Caco-2 (cell line): ENCODE results near the gene PTMA. TPM values are rescaled to one million over a fixed set of nuclear protein-coding genes. Genes with fewer than 3 reads are reported as not detected.

Experiments used
- BruUV-seq: library from RNA; stranded (reverse); fragments of 400-500 nt; replicated peaks from 2 replicates; lab custom pipeline; 2021; lab: Mats Ljungman, UMichigan
- CTCF ChIA-PET: fragments of 300-600 bp; sonication (Branson Sonifier 250); formaldehyde crosslinking; loops from one replicate; lab custom pipeline; 2022; ENCODE audit warnings: antibody characterized with exemption; lab: Charles Lee
- POLR2A ChIA-PET: fragments of 300-600 bp; sonication (Branson Sonifier 250); formaldehyde crosslinking; loops from one replicate; lab custom pipeline; 2022; ENCODE audit warnings: antibody characterized with exemption; lab: Charles Lee
- DNase-seq, 2 experiments: peaks; one replicate each; pipeline versions ENCODE4 v3.0.0 to v3.0.0-alpha.2; 2020 to 2022
- H3K27me3 ChIP-seq: replicated peaks from 2 replicates; pipeline ENCODE4 v1.6.0; 2011; ENCODE audit warnings: low read length; ENCODE audit not compliant: control insufficient read depth, insufficient read depth
- H3K36me3 ChIP-seq: 2 replicates; pipeline ENCODE4 v1.5.1; 2011; ENCODE audit warnings: low read length; ENCODE audit not compliant: control insufficient read depth, insufficient read depth
- H3K4me1 ChIP-seq: fragments of 250-450 bp; sonication (Bioruptor Pico); 2 replicates; pipeline ENCODE4 v1.5.1; 2020; ENCODE audit warnings: mild to moderate bottlenecking
- H3K4me3 ChIP-seq: 2 replicates; pipeline ENCODE4 v1.5.1; 2011; ENCODE audit warnings: low read depth, mild to moderate bottlenecking, control low read depth, low read length
- H3K9me3 ChIP-seq: fragments of 250-450 bp; sonication (Bioruptor Pico); 2 replicates; pipeline ENCODE4 v1.5.1; 2020; ENCODE audit warnings: mild to moderate bottlenecking, moderate library complexity
- H3K27ac Mint-ChIP-seq: one replicate; pipeline ENCODE4 v1.8.0; 2022; ENCODE audit warnings: mixed read lengths; ENCODE audit not compliant: unreplicated experiment
- H3K27me3 Mint-ChIP-seq: one replicate; pipeline ENCODE4 v1.8.0; 2022; ENCODE audit warnings: mixed read lengths; ENCODE audit not compliant: insufficient read depth, unreplicated experiment
- H3K36me3 Mint-ChIP-seq: one replicate; pipeline ENCODE4 v1.8.0; 2022; ENCODE audit warnings: mild to moderate bottlenecking, mixed read lengths; ENCODE audit not compliant: insufficient read depth, unreplicated experiment
- H3K4me1 Mint-ChIP-seq: one replicate; pipeline ENCODE4 v1.8.0; 2022; ENCODE audit warnings: low read depth, mixed read lengths; ENCODE audit not compliant: unreplicated experiment
- H3K4me3 Mint-ChIP-seq: one replicate; pipeline ENCODE4 v1.8.0; 2022; ENCODE audit warnings: mild to moderate bottlenecking, moderate library complexity, mixed read lengths; ENCODE audit not compliant: unreplicated experiment
- H3K9me3 Mint-ChIP-seq: one replicate; pipeline ENCODE4 v1.8.0; 2022; ENCODE audit warnings: mixed read lengths; ENCODE audit not compliant: unreplicated experiment
- intact Hi-C: fragments of 100-400 bp; cut with micrococcal nuclease; formaldehyde crosslinking; loops from one replicate; pipeline ENCODE4 v1.10.0; 2022; ENCODE audit not compliant: unreplicated experiment
- total RNA-seq: library from RNA; stranded (reverse); gene quantifications from 2 replicates; pipeline ENCODE4 v1.2.3, GENCODE V29; 2022
- TF ChIP-seq, protein P1 (sequence below), 2 experiments: fragments of 200-600 bp in 1 of 2; IDR thresholded peaks; 1 replicate in 1 of 2; 2 replicates in 1 of 2; pipeline versions ENCODE4 v1.5.1 to v1.8.0; 2011 to 2022; ENCODE audit warnings: antibody characterized with exemption in 1 of 2, control low read depth in 1 of 2, inconsistent platforms in 1 of 2, low read depth in 1 of 2, low read length in 1 of 2, mild to moderate bottlenecking in 1 of 2, moderate library complexity in 1 of 2; ENCODE audit not compliant: insufficient read depth in 1 of 2, severe bottlenecking in 1 of 2, unreplicated experiment in 1 of 2

The PTMA gene
- total RNA-seq, 1 experiment from 2014 or later = 669 TPM

DNA sequence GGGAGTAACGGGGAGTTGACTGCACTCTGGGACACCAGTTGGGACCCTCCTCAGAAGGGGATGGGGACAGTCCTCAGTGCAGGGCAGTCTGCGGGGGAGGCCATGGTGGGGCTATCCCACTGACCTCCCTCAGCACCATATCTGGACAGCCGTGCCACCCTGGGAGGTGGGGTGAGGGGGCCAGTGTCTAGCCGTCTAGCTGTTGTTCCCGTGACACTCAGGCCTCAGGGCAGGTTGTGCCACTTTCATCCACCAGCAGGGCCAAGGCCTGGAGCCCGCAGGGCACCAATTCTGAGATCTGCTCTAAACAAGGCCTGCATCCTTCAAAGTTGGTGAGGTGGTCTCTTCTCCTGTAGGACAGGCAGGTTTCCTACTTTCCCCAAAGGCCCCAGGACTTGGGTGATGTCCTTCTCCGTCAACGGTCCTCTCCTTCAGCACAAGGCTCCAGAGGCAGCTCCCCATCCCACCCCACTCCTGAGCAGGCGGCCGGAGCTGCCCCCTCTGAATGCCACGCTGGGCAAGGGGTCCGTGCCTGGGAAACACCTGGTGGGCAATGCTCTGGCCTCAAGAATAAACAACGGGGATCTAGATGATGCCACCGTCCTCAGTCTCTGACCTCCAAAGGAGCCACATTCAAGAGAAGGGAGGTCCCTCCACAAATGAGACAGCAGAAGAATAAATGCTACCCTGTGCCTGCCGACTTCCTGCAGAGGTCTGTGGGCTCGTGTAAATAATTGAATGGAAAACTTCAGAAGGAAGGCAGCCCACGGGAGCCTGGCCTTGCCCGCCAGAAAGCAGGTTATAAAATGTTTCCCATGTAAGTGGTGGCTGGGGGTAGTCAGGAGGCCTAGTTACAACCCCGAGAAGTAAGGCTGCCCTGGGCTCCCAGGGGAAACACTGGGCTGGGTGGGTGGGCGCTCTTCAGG lies 42.8 kb upstream of the PTMA start:
- Histone ChIP-seq H3K27me3 (no peaks in the 10 kb centered on the region), H3K9me3 (no peaks in the 10 kb centered on the region), H3K4me1 (peaks cover 34% of the 10 kb centered on the region), H3K4me3 (peak overlapping the region; percentile 32), H3K36me3 (no peaks in the 10 kb centered on the region)
- TSS peak; percentile 16 for BruUV-seq
- no peak for DNase-seq
- Mint-ChIP-seq H3K4me3 (peak overlapping the region; percentile 77), H3K36me3 (peaks cover 19% of the 10 kb centered on the region), H3K27ac (peak overlapping the region; percentile 96), H3K27me3 (no peaks in the 10 kb centered on the region), H3K4me1 (peaks cover 7% of the 10 kb centered on the region), H3K9me3 (no peaks in the 10 kb centered on the region)
- CTCF ChIA-PET = interaction anchor here (2.1 to 3.0 kb wide), 3 partner anchors 10 to 48 kb away, joined by 4 to 18 read pairs (median 8); no protein-coding TSS in a partner anchor
- TF ChIP-seq, protein P1, sequence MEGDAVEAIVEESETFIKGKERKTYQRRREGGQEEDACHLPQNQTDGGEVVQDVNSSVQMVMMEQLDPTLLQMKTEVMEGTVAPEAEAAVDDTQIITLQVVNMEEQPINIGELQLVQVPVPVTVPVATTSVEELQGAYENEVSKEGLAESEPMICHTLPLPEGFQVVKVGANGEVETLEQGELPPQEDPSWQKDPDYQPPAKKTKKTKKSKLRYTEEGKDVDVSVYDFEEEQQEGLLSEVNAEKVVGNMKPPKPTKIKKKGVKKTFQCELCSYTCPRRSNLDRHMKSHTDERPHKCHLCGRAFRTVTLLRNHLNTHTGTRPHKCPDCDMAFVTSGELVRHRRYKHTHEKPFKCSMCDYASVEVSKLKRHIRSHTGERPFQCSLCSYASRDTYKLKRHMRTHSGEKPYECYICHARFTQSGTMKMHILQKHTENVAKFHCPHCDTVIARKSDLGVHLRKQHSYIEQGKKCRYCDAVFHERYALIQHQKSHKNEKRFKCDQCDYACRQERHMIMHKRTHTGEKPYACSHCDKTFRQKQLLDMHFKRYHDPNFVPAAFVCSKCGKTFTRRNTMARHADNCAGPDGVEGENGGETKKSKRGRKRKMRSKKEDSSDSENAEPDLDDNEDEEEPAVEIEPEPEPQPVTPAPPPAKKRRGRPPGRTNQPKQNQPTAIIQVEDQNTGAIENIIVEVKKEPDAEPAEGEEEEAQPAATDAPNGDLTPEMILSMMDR (IDR thresholded peaks at IDR 0.05; ENCODE audit: insufficient read depth in 1 of 2, low read depth in 1 of 2, low read length in 1 of 2, severe bottlenecking in 1 of 2, unreplicated experiment in 1 of 2) = no peak
- intact Hi-C loops = no loop called here
- POLR2A ChIA-PET = interaction anchor here (0.5 to 2.3 kb wide), 6 partner anchors 12 to 51 kb away, joined by 3 to 28 read pairs (median 4); no protein-coding TSS in a partner anchor

DNA sequence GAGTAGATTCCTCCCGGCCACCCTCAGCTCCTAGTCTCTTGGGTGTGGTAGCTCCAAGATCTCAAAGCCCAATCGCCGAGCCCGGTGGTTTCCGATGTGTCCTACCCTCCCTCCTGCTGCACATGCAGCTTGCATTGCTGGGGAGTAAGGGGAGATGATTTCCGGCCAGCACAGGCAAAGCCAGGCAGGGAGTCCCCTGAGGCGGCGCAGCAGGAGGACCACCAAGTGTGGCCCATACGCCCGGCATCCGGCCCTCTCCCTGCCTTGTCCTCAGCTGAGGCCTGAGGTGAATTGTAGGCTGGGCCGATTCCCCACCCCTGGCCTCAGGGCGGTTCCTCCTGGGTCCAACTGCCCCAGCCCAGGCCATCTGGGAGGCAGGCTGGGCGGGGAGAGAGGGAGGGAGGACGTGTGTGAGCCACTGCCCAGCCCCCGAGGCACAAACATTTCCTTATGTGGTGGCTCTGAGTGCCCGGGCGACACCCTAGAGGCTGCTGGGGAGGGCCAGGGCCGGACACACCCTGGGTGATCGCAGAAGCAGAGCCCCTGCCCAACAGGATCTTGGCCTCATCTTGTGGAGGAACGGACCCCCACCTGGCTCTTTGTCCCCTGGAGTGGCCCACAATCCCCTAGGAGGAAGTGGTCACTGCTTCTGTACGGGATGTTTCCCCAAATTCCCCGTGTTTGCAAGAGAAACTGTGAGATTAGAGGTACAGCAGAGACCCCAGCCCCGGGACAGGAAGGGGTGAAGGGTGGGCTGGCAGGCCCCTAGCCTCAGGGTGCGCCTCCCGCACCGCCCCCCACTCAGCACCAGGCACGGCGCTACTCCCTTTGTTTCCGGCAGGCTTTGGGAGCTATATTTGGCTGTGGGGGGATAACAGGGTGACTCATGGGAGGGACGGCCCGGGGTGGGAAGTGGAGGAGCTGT lies 41.9 kb upstream of the PTMA start:
- Mint-ChIP-seq H3K4me1 (peaks cover 7% of the 10 kb centered on the region), H3K4me3 (peak overlapping the region; percentile 77), H3K36me3 (peaks cover 19% of the 10 kb centered on the region), H3K27ac (peak overlapping the region; percentile 96), H3K9me3 (no peaks in the 10 kb centered on the region), H3K27me3 (no peaks in the 10 kb centered on the region)
- intact Hi-C loops = loop anchor here (1.0 kb wide), 1 partner anchor 9 kb away; no protein-coding TSS in a partner anchor
- BruUV-seq = no TSS peak
- peak overlapping the region; percentile 41 for H3K4me3 ChIP-seq
- CTCF ChIA-PET = interaction anchor here (0.7 to 3.0 kb wide), 7 partner anchors 9 to 53 kb away, joined by 3 to 18 read pairs (median 4); no protein-coding TSS in a partner anchor
- H3K27me3 ChIP-seq = no peaks in the 10 kb centered on the region
- peak; percentile 90 to 94 for DNase-seq
- no peaks in the 10 kb centered on the region for H3K36me3 ChIP-seq
- POLR2A ChIA-PET = interaction anchor here (0.5 to 2.3 kb wide), 13 partner anchors 11 to 1065 kb away, joined by 3 to 28 read pairs (median 4); partner anchors contain the start of gene PTMA
- peaks cover 29% of the 10 kb centered on the region for H3K4me1 ChIP-seq
- TF ChIP-seq, protein P1 (IDR thresholded peaks at IDR 0.05; ENCODE audit: insufficient read depth in 1 of 2, low read depth in 1 of 2, low read length in 1 of 2, severe bottlenecking in 1 of 2, unreplicated experiment in 1 of 2) = no peak
- H3K9me3 ChIP-seq = no peaks in the 10 kb centered on the region
